Panc1 (cell line): ENCODE data around the gene CEP78. TPM values are rescaled to one million over a fixed set of nuclear protein-coding genes. Genes with fewer than 3 reads are reported as not detected.
"Not testable (repeated sequence)": the region's sequence is repeated elsewhere in the genome, so short reads cannot be mapped to it uniquely, and the experiment has no call there.

Source experiments
- ATAC-seq: fragments of 200-7000 bp; cut with Tn5 transposase; 2 replicates; pipeline ENCODE4 v1.9.1; 2020; ENCODE audit warnings: mild to moderate bottlenecking, moderate library complexity
- BruUV-seq: library from RNA; stranded (reverse); fragments of 400-500 nt; replicated peaks from 2 replicates; lab custom pipeline; 2021; lab: Mats Ljungman, UMichigan
- CTCF ChIA-PET: fragments of 300-600 bp; sonication (Branson Sonifier 250); formaldehyde crosslinking; loops from one replicate; lab custom pipeline; 2022; ENCODE audit warnings: antibody characterized with exemption; lab: Charles Lee
- POLR2A ChIA-PET: fragments of 300-600 bp; sonication (Branson Sonifier 250); formaldehyde crosslinking; loops from one replicate; lab custom pipeline; 2022; ENCODE audit warnings: antibody characterized with exemption; lab: Charles Lee
- DNase-seq: peaks from one replicate; pipeline ENCODE4 v3.0.0-alpha.2; 2010; ENCODE audit warnings: low read depth, low spot score
- H3K27ac ChIP-seq: 2 replicates; pipeline ENCODE4 v1.5.1; 2011; ENCODE audit warnings: mild to moderate bottlenecking, low read length, inconsistent platforms
- H3K27me3 ChIP-seq: fragments of 200-500 bp; sonication (Bioruptor generic); 2 replicates; pipeline ENCODE4 v1.6.0; 2014; ENCODE audit warnings: low read length, inconsistent platforms; ENCODE audit not compliant: control insufficient read depth, insufficient read depth
- H3K36me3 ChIP-seq: fragments of 200-500 bp; sonication (Bioruptor generic); 2 replicates; pipeline ENCODE4 v1.5.1; 2014; ENCODE audit warnings: inconsistent platforms, mild to moderate bottlenecking, low read length, moderate library complexity; ENCODE audit not compliant: control insufficient read depth, insufficient read depth
- H3K4me1 ChIP-seq: 2 replicates; pipeline ENCODE4 v1.5.1; 2011; ENCODE audit warnings: inconsistent platforms, mild to moderate bottlenecking, low read length, moderate library complexity; ENCODE audit not compliant: control insufficient read depth, insufficient read depth
- H3K4me3 ChIP-seq, 2 experiments: 2 replicates each; pipeline ENCODE4 v1.5.1; 2011 to 2012; ENCODE audit warnings: low read depth in 2 of 2, low read length in 2 of 2, mild to moderate bottlenecking in 2 of 2, inconsistent platforms in 1 of 2, moderate library complexity in 1 of 2
- H3K9me3 ChIP-seq: fragments of 200-500 bp; sonication (Bioruptor generic); 2 replicates; pipeline ENCODE4 v1.5.1; 2014; ENCODE audit warnings: low read depth, mild to moderate bottlenecking, inconsistent platforms, low read length, moderate library complexity; ENCODE audit not compliant: control insufficient read depth, insufficient read depth
- CTCF ChIP-seq: fragments of 450-650 bp; IDR thresholded peaks from 2 replicates; pipeline ENCODE4 v1.5.1; 2017; ENCODE audit warnings: mild to moderate bottlenecking
- POLR2AphosphoS5 ChIP-seq: IDR thresholded peaks from 2 replicates; pipeline ENCODE4 v1.6.1; 2012; ENCODE audit warnings: mild to moderate bottlenecking, low read depth, low read length, moderate library complexity
- REST ChIP-seq, 2 experiments: IDR thresholded peaks; 2 replicates each; pipeline ENCODE4 v1.6.1; 2011 to 2012; ENCODE audit warnings: low read depth in 2 of 2, control low read depth in 1 of 2, low read length in 1 of 2, mild to moderate bottlenecking in 1 of 2, moderate library complexity in 1 of 2; ENCODE audit not compliant: insufficient read depth in 1 of 2
- SIN3A ChIP-seq: IDR thresholded peaks from 2 replicates; pipeline ENCODE4 v1.6.1; 2012; ENCODE audit warnings: low read depth, mild to moderate bottlenecking, low read length, moderate library complexity, borderline replicate concordance; ENCODE audit not compliant: insufficient read depth
- TCF7L2 ChIP-seq: IDR thresholded peaks from 2 replicates; pipeline ENCODE4 v1.6.1; 2011; ENCODE audit warnings: mild to moderate bottlenecking, low read depth, low read length, inconsistent platforms
- in situ Hi-C: cut with HindIII; loops from 2 replicates; pipeline ENCODE4 v1.10.0; 2016; ENCODE audit warnings: low sequenced_read_pairs, low pct_unique_long_range_greater_than_20kb
- intact Hi-C: fragments of 100-400 bp; cut with micrococcal nuclease; formaldehyde crosslinking; loops from one replicate; pipeline ENCODE4 v1.10.0; 2022; ENCODE audit not compliant: unreplicated experiment
- total RNA-seq: library from RNA; stranded (reverse); gene quantifications from one replicate; pipeline ENCODE4 v1.2.1, GENCODE V29; 2021; ENCODE audit not compliant: unreplicated experiment

Gene CEP78
- total RNA-seq, 1 experiment from 2014 or later: 25.2 TPM

- no peaks in the 10 kb centered on the region for H3K36me3 ChIP-seq
- CTCF ChIA-PET: no interaction called here
- TF ChIP-seq CTCF: no peak
- TF ChIP-seq REST (IDR thresholded peaks at IDR 0.05; ENCODE audit: insufficient read depth in 1 of 2, low read depth in 2 of 2, low read length in 1 of 2): no peak
- TF ChIP-seq POLR2AphosphoS5: no peak
- TF ChIP-seq TCF7L2: no peak
- no peak for TF ChIP-seq SIN3A
- H3K4me1 ChIP-seq: no peaks in the 10 kb centered on the region
- DNase-seq (no peak), ATAC-seq (no peak)
- no TSS peak for BruUV-seq
- in situ Hi-C loops: no loop called here
- no peak overlapping the region for H3K4me3 ChIP-seq
- intact Hi-C loops: no loop called here
- no peaks in the 10 kb centered on the region for H3K27me3 ChIP-seq
- H3K9me3 ChIP-seq: no peaks in the 10 kb centered on the region
- POLR2A ChIA-PET: no interaction called here
- no peak overlapping the region for H3K27ac ChIP-seq
Measured at GRCh38 chr9:78221425-78221824, 14.4 kb upstream of the CEP78 start.

- H3K36me3 ChIP-seq, H3K9me3 ChIP-seq, DNase-seq, H3K4me1 ChIP-seq, ATAC-seq, in situ Hi-C loops, H3K27me3 ChIP-seq, intact Hi-C loops, POLR2A ChIA-PET, CTCF ChIA-PET, H3K27ac ChIP-seq, BruUV-seq, H3K4me3 ChIP-seq: not testable (repeated sequence)
Measured at GRCh38 chr9:78221841-78222240, 14.0 kb upstream of the CEP78 start.

GRCh38 chr9:78230761-78231160, 5.1 kb upstream of the CEP78 start:
- DNase-seq: no peak
- ATAC-seq: no peak
- TF ChIP-seq CTCF: no peak
- TF ChIP-seq POLR2AphosphoS5: no peak
- TF ChIP-seq TCF7L2: no peak
- TF ChIP-seq REST (IDR thresholded peaks at IDR 0.05; ENCODE audit: insufficient read depth in 1 of 2, low read depth in 2 of 2, low read length in 1 of 2): no peak
- no peak for TF ChIP-seq SIN3A
- POLR2A ChIA-PET: no interaction called here
- Histone ChIP-seq H3K36me3 (no peaks in the 10 kb centered on the region; the same call in 1 of the 2 replicates), H3K27ac (no peak overlapping the region), H3K4me3 (no peak overlapping the region), H3K9me3 (no peaks in the 10 kb centered on the region), H3K4me1 (0 out of 2 replicates have a peak, but pooled peaks cover 2% of the 10 kb centered on the region), H3K27me3 (no peaks in the 10 kb centered on the region)
- in situ Hi-C loops (no loop called here), intact Hi-C loops (no loop called here)
- CTCF ChIA-PET: no interaction called here
- no TSS peak for BruUV-seq

- intact Hi-C loops, H3K27me3 ChIP-seq, H3K27ac ChIP-seq, BruUV-seq, in situ Hi-C loops, ATAC-seq, CTCF ChIA-PET, POLR2A ChIA-PET, H3K36me3 ChIP-seq, H3K4me3 ChIP-seq, H3K9me3 ChIP-seq, DNase-seq, H3K4me1 ChIP-seq: not testable (repeated sequence)
Measured at GRCh38 chr9:78232471-78232870, 3.4 kb upstream of the CEP78 start.
